DMS53 (cell line): ENCODE measurements around the gene GMCL2.
"Not testable (repeated sequence)": the region's sequence is repeated elsewhere in the genome, so short reads cannot be mapped to it uniquely, and the experiment has no call there.

Experiments used
- DNase-seq: peaks from one replicate; lab custom pipeline; 2025; lab: John Stamatoyannopoulos, UW

Gene GMCL2, protein sequence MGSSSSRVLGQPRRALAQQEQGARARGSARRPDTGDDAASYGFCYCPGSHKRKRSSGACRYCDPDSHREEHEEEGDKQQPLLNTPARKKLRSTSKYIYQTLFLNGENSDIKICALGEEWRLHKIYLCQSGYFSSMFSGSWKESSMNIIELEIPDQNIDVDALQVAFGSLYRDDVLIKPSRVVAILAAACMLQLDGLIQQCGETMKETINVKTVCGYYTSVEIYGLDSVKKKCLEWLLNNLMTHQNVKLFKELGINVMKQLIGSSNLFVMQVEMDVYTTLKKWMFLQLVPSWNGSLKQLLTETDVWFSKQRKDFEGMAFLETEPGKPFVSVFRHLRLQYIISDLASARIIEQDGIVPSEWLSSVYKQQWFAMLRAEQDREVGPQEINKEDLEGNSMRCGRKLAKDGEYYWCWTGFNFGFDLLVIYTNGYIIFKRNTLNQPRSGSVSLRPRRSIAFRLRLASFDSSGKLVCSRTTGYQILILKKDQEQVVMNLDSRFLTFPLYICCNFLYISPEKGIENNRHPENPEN

DNA sequence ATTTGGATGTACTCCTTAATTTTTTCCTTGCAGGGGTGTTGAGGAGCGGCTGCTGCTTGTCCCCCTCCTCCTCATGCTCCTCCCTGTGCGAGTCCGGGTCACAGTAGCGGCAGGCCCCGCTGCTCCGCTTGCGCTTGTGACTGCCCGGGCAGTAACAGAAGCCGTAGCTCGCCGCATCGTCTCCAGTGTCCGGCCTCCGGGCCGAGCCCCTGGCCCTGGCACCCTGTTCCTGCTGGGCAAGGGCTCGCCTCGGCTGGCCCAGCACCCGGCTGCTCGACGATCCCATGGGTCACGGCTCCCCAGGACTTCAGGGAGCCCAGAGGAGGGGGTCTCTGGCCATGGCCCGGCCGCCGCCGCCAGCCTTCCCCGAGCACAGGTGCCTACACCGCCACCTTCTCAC lies at the start of gene GMCL2:
Gene GMCL2 (minus strand): TSS at position 358 of the 400 bp plus-strand sequence. CDS start 72 bp downstream, at position 286.
- DNase-seq = no peak

- no peak for DNase-seq
Observed at GRCh38 chr5:178236679-178237078, 49.5 kb upstream of the GMCL2 start.

GRCh38 chr5:178236126-178236525 lies 49.0 kb upstream of the GMCL2 start:
- no peak for DNase-seq

- no peak for DNase-seq
Observed at GRCh38 chr5:178235588-178235974, 48.4 kb upstream of the GMCL2 start.

DNA sequence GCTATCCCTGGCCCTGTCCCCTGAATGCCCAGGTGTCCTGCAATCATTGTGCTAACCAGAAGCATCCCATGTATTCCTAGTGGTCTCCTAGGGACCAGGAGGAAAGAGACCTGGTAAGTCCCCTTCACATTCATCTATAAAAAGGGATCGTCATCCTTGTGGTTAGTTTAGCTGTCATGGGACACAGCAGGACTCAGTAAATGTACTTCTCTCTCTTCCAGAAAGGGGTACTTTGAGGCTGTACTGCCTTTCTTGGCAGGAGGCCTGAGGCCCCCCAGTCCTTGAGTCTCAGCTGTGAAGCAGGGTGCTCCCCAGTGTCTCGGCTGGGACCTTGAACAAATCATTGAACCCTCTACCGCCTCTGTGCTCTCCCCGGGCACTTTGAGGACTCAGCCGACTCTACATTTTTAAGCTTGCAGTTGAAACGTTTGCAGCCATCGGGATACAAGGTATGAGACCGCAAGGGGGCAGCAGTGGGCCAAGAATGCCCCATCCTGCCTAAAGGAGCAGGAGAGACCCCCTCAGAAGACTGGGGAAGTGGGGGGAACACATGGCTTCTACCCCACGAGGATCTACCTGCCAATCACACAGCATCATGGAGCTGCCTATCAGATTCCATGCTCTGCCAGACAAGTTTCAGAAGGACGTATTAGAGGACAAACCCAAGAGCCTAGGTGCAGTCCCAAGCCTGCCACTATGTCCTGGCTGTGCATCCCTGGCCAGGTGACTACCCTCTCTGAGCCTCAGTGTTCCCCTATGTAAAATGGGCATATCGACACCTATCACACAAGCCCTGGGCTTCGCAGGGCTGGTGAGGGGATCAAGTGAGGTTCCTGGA lies 47.8 kb upstream of the GMCL2 start:
- DNase-seq = peak; percentile 75

- no peak for DNase-seq
Observed at GRCh38 chr5:178234121-178234749, 47.1 kb upstream of the GMCL2 start.

GRCh38 chr5:178232920-178233429 lies 45.8 kb upstream of the GMCL2 start:
- no peak for DNase-seq

- peak; percentile 89 for DNase-seq
Observed at GRCh38 chr5:178232124-178232919, 45.2 kb upstream of the GMCL2 start, which contains the start of gene PHYKPL. PHYKPL (minus strand) TSS chr5:178232802; CDS start chr5:178232550, 252 bp downstream.

DNA sequence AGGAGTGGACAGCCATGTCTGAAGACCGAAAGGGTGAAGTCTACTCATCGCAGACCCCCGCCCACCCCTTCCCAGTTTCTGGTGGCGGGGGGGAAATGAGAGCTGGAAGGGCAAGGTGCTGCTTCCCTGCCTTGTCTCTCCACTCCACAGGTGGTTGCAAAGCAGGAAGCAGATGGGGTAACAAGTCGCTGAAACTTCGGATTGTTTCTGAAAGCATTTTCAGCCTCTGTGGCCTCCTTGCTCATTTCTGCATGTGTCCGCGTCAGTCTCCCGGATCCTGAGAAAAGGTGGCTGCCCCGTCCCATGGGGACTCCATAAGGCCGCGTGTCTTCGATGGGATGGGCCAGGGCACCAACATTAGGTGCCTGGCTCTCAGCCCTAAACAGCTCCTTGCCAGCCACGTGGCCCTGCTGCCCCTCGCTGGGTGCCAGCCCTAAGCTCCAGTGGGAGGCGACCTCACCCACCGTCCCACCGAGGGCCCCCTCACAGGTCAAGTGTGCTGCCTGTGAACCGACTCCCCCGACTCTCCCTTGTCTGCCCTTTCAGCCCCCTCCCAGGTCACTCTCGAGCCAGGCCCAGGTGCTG lies 44.5 kb upstream of the GMCL2 start:
- DNase-seq = peak; percentile 56

DNA sequence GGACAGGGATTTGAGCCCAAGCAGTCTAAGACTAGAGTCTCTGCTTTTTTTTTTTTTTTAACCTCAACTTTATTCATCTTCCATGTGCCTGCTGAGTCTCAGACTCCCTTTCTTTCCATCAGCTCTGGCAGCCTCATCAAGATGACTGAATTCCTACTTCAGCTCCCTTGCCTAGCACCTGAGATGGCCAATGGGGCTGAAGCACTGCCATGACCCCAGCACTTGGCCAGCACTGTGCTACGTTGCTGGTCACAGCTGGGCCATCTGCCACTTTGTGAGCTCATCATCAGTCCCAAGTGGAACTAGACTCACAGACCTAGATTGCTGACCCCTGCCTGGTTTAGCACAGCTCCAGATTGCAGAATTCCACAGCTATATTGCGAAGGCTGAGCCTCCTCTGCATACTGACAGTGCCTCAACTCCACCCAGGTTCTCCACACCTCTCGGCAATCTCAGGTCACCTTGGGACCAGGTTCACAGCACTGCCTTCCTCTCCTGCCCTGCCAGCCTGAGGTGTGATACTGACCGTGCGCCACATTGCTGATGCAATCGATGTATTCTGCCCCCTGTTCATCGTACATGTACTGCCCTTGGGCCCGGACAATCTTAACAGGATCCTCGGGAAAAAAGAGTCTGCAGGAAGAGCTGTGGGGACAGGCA lies 43.8 kb upstream of the GMCL2 start:
- no peak for DNase-seq

DNA sequence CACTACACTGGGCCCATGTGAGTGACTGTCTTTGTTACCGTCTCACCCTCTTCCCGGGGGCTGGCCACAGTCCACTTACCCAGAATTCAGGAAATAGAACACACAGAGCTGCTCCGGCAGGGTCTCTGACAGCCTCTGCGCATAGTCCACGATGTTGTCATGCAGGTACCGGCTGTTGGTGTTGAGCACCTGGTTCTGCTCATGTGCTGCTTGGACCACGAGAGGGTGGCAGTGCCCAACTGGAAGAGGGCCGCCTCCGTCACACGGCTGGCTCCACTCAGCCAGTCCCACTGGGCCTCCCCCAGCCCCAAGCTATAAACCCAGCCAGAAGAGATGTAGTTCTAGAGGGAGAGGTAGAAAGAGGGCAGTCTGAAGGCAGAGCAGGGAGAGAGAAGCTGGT lies 42.7 kb upstream of the GMCL2 start:
- DNase-seq = no peak

GRCh38 chr5:178229111-178229510 lies 41.9 kb upstream of the GMCL2 start:
- DNase-seq = not testable (repeated sequence)

GRCh38 chr5:178228609-178229008 lies 41.4 kb upstream of the GMCL2 start:
- no peak for DNase-seq

DNA sequence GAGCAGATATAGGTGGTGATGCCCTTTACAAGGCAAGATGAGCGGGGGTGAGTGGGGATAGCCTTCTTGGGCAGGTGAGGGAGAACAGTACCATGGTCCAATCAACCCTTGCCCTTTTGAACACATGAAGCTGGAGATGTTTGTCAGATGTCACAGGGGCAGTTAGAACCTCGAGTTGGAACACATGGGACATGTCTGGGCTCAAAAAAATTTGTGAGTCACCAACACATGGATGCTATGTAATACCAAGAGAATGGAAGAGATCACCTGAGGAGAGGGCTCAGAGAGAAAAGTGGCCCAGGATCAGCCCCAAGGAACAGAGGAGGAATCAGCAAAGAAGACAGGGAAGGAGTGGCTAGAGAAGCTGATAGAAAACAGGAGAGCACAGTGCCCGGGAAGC lies 40.8 kb upstream of the GMCL2 start:
- no peak for DNase-seq

GRCh38 chr5:178227138-178227659 lies 40.0 kb upstream of the GMCL2 start:
- no peak for DNase-seq

- DNase-seq = no peak
Observed at GRCh38 chr5:178225174-178225573, 38.0 kb upstream of the GMCL2 start.

DNA sequence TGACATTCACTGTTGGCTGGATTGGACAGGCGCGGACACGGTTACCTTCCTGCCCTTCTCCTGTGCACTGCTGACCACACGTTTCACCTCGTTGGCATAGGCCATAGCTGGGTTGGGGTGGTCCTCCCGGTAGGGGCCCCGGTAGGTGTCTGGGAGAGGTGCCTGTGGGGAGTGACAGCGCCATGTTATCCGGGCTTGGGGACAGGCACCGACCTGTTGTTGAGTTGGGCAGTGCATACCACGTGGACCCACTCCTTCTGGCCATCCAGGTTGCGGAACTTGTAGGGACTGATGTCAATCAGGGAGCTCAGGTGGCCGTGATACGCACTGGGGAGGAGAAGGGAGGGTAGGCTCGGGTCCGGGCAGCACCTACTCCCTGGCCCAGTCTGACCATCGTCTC lies 37.2 kb upstream of the GMCL2 start:
- DNase-seq = no peak

- DNase-seq = no peak
Observed at GRCh38 chr5:178223828-178224335, 36.7 kb upstream of the GMCL2 start.

DNA sequence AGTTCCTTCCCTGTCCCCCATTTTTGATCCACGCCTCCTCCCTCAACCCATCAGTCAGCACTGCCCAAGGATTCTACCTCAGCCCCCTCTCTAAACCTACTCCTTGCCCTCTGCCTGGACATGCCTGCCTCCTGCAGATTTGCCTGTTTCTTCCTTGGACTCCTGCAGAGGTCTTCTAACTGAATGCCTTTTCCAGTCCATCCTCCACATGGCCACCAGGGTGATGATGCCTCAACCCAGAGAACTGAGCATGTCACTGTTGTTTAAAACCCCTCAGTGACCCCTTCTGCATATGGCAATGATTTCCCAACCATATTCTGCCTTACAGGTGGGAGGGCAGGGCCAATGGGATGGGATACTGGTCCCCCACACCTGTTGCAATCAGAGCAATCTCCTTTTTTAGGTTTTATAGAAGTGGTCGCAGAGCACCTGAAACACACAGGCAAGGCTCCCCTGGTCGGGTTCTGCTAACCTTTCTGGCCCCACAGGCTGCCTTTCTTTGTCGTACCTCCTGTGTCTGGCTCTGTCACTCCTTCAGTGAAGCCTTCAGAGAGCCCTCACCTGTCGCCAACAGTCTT lies 36.1 kb upstream of the GMCL2 start:
- no peak for DNase-seq
